GM21529 (cell line): ENCODE data around the gene TMTC1.

Experiments used
- ATAC-seq: cut with Tn5 transposase; IDR thresholded peaks from one replicate; pipeline ENCODE4 v1.9.1; 2021; ENCODE audit not compliant: unreplicated experiment

The TMTC1 gene

GRCh38 chr12:29713729-29714128 is 70.0 kb downstream of the TMTC1 start:
- ATAC-seq: no peak

GRCh38 chr12:29711381-29711780 is 72.4 kb downstream of the TMTC1 start:
- no peak for ATAC-seq

GRCh38 chr12:29710104-29710503 is 73.6 kb downstream of the TMTC1 start:
- ATAC-seq: no peak

GRCh38 chr12:29709496-29710040 is 74.2 kb downstream of the TMTC1 start:
- no peak for ATAC-seq

- ATAC-seq: no peak
Measured at GRCh38 chr12:29709054-29709453, 74.7 kb downstream of the TMTC1 start.

GRCh38 chr12:29707846-29708245 is 75.9 kb downstream of the TMTC1 start:
- ATAC-seq: no peak

GRCh38 chr12:29706311-29706710 is 77.4 kb downstream of the TMTC1 start:
- ATAC-seq: no peak

GRCh38 chr12:29703528-29703927 is 80.2 kb downstream of the TMTC1 start:
- ATAC-seq: no peak

- no peak for ATAC-seq
Measured at GRCh38 chr12:29702972-29703371, 80.8 kb downstream of the TMTC1 start.

GRCh38 chr12:29702222-29702621 is 81.5 kb downstream of the TMTC1 start:
- no peak for ATAC-seq

GRCh38 chr12:29700761-29701481 is 82.8 kb downstream of the TMTC1 start:
- ATAC-seq: no peak

GRCh38 chr12:29698756-29699155 is 85.0 kb downstream of the TMTC1 start:
- ATAC-seq: no peak

GRCh38 chr12:29695800-29696199 is 87.9 kb downstream of the TMTC1 start:
- ATAC-seq: no peak

- ATAC-seq: no peak
Measured at GRCh38 chr12:29695026-29695425, 88.7 kb downstream of the TMTC1 start.

- ATAC-seq: no peak
Measured at GRCh38 chr12:29694002-29694401, 89.7 kb downstream of the TMTC1 start.

- no peak for ATAC-seq
Measured at GRCh38 chr12:29692237-29692636, 91.5 kb downstream of the TMTC1 start.

- ATAC-seq: no peak
Measured at GRCh38 chr12:29691161-29691854, 92.4 kb downstream of the TMTC1 start.

GRCh38 chr12:29690728-29691127 is 93.0 kb downstream of the TMTC1 start:
- no peak for ATAC-seq

GRCh38 chr12:29688914-29689313 is 94.8 kb downstream of the TMTC1 start:
- ATAC-seq: no peak

GRCh38 chr12:29682088-29682487 is 101.7 kb downstream of the TMTC1 start:
- no peak for ATAC-seq

GRCh38 chr12:29681370-29681769 is 102.4 kb downstream of the TMTC1 start:
- ATAC-seq: no peak

GRCh38 chr12:29676676-29677075 is 107.1 kb downstream of the TMTC1 start:
- ATAC-seq: no peak
